Fibroblast of lung (primary cell): ENCODE data around the gene GRIK4.
"Not testable (repeated sequence)": the region's sequence is repeated elsewhere in the genome, so short reads cannot be mapped to it uniquely, and the experiment has no call there.

ENCODE experiments used
- EZH2 ChIP-seq: IDR thresholded peaks from 2 replicates; pipeline ENCODE4 v1.5.1; 2012; ENCODE audit warnings: low read length, control low read depth, mild to moderate bottlenecking; ENCODE audit errors: missing control alignments
- TF ChIP-seq, protein P1 (sequence below), 2 donors: IDR thresholded peaks in 1 of 2; conservative IDR thresholded peaks in 1 of 2; 1 replicate in 1 of 2; 2 replicates in 1 of 2; pipeline ENCODE4 v1.5.1; 2011 to 2012; ENCODE audit warnings: low read length in 2 of 2, control low read depth in 1 of 2, inconsistent platforms in 1 of 2, low read depth in 1 of 2, mild to moderate bottlenecking in 1 of 2

DNA sequence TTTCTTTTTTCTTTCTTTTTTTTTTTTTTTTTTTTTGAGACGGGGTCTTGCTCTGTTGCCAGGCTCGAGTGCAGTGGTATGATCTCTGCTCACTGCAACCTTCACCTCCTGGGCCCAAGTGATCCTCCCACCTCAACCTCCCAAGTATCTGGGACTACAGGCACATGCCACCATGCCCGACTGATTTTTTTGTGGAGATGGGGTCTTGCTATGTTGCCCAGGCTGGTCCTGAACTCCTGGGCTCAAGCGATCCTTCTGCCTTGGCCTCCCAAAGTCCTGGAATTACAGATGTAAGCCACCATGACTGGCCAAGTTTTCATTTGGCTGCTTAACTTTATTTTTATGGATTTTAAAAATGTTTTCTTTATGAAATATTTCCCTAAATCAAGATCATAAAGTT, 520.1 kb downstream of the GRIK4 start:
- TF ChIP-seq, protein P1, sequence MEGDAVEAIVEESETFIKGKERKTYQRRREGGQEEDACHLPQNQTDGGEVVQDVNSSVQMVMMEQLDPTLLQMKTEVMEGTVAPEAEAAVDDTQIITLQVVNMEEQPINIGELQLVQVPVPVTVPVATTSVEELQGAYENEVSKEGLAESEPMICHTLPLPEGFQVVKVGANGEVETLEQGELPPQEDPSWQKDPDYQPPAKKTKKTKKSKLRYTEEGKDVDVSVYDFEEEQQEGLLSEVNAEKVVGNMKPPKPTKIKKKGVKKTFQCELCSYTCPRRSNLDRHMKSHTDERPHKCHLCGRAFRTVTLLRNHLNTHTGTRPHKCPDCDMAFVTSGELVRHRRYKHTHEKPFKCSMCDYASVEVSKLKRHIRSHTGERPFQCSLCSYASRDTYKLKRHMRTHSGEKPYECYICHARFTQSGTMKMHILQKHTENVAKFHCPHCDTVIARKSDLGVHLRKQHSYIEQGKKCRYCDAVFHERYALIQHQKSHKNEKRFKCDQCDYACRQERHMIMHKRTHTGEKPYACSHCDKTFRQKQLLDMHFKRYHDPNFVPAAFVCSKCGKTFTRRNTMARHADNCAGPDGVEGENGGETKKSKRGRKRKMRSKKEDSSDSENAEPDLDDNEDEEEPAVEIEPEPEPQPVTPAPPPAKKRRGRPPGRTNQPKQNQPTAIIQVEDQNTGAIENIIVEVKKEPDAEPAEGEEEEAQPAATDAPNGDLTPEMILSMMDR (conservative IDR thresholded peaks at IDR 0.05 in 1 of 2, IDR thresholded peaks at IDR 0.05 in 1 of 2; ENCODE audit: low read depth in 1 of 2, low read length in 2 of 2), result not testable (repeated sequence)
- not testable (repeated sequence) for TF ChIP-seq EZH2
